H9 (cell line): ENCODE results near the gene SLC7A6. TPM values are rescaled to one million over a fixed set of nuclear protein-coding genes. Genes with fewer than 3 reads are reported as not detected.

Source experiments
- DNase-seq: peaks from one replicate; pipeline ENCODE4 v3.0.0-alpha.2; 2017
- H2AFZ ChIP-seq: one replicate; pipeline ENCODE4 v1.6.1; 2013; ENCODE audit warnings: mild to moderate bottlenecking, low read length, control low read depth, moderate library complexity
- H2AK5ac ChIP-seq: 2 replicates; pipeline ENCODE4 v1.6.1; 2013; ENCODE audit warnings: low read length, control low read depth, mixed read lengths; ENCODE audit not compliant: insufficient read length
- H2BK120ac ChIP-seq: one replicate; pipeline ENCODE4 v1.6.1; 2013; ENCODE audit warnings: low read depth, mild to moderate bottlenecking, low read length, control low read depth, inconsistent platforms; ENCODE audit not compliant: poor library complexity, severe bottlenecking
- H2BK12ac ChIP-seq: 2 replicates; pipeline ENCODE4 v1.6.1; 2013; ENCODE audit warnings: low read length, control low read depth, mixed read lengths, low read depth; ENCODE audit not compliant: insufficient read length
- H2BK15ac ChIP-seq: 2 replicates; pipeline ENCODE4 v1.6.1; 2013; ENCODE audit warnings: low read depth, low read length, control low read depth
- H2BK20ac ChIP-seq: one replicate; pipeline ENCODE4 v1.6.1; 2013; ENCODE audit warnings: low read depth, mild to moderate bottlenecking, low read length, control low read depth, inconsistent platforms; ENCODE audit not compliant: poor library complexity, severe bottlenecking
- H2BK5ac ChIP-seq: 2 replicates; pipeline ENCODE4 v1.6.1; 2013; ENCODE audit warnings: low read length, control low read depth, mixed read lengths; ENCODE audit not compliant: insufficient read length
- H3K14ac ChIP-seq: 2 replicates; pipeline ENCODE4 v1.6.1; 2013; ENCODE audit warnings: low read length, control low read depth; ENCODE audit not compliant: insufficient read depth
- H3K18ac ChIP-seq: 2 replicates; pipeline ENCODE4 v1.6.1; 2013; ENCODE audit warnings: low read depth, mild to moderate bottlenecking, mixed read lengths, low read length, control low read depth; ENCODE audit not compliant: insufficient read length
- H3K23ac ChIP-seq: 2 replicates; pipeline ENCODE4 v1.6.1; 2013; ENCODE audit warnings: low read length, control low read depth, mixed read lengths, low read depth; ENCODE audit not compliant: insufficient read length
- H3K23me2 ChIP-seq: 2 replicates; pipeline ENCODE4 v1.6.1; 2013; ENCODE audit warnings: low read depth, mild to moderate bottlenecking, mixed read lengths, low read length, control low read depth; ENCODE audit not compliant: insufficient read length, poor library complexity, severe bottlenecking
- H3K27ac ChIP-seq: 2 replicates; pipeline ENCODE4 v1.5.1; 2013; ENCODE audit warnings: low read length, control low read depth, mixed read lengths, low read depth; ENCODE audit not compliant: insufficient read length
- H3K27me3 ChIP-seq: 2 replicates; pipeline ENCODE4 v1.6.1; 2013; ENCODE audit warnings: low read length, control low read depth, inconsistent platforms; ENCODE audit not compliant: insufficient read depth
- H3K4ac ChIP-seq: 2 replicates; pipeline ENCODE4 v1.6.1; 2013; ENCODE audit warnings: low read depth, mild to moderate bottlenecking, control low read depth, inconsistent platforms, low read length, moderate library complexity
- H3K4me1 ChIP-seq: 2 replicates; pipeline ENCODE4 v1.6.1; 2013; ENCODE audit warnings: low read length, control low read depth, inconsistent platforms; ENCODE audit not compliant: insufficient read depth
- H3K4me2 ChIP-seq: 2 replicates; pipeline ENCODE4 v1.6.1; 2013; ENCODE audit warnings: low read length, control low read depth, mixed read lengths; ENCODE audit not compliant: insufficient read length, insufficient read depth
- H3K56ac ChIP-seq: 2 replicates; pipeline ENCODE4 v1.6.1; 2013; ENCODE audit warnings: low read depth, mild to moderate bottlenecking, mixed read lengths, low read length, control low read depth; ENCODE audit not compliant: insufficient read length
- H3K79me1 ChIP-seq: 2 replicates; pipeline ENCODE4 v1.6.1; 2013; ENCODE audit warnings: low read depth, mild to moderate bottlenecking, moderate library complexity, low read length, control low read depth, inconsistent platforms; ENCODE audit not compliant: insufficient read depth, poor library complexity, severe bottlenecking
- H3K79me2 ChIP-seq: 2 replicates; pipeline ENCODE4 v1.6.1; 2013; ENCODE audit warnings: low read length, control low read depth, inconsistent platforms; ENCODE audit not compliant: insufficient read depth
- H3K9ac ChIP-seq: 2 replicates; pipeline ENCODE4 v1.6.1; 2013; ENCODE audit warnings: low read length, control low read depth, mixed read lengths; ENCODE audit not compliant: insufficient read length; ENCODE audit errors: extremely low read depth
- H3K9me3 ChIP-seq: one replicate; pipeline ENCODE4 v1.6.1; 2013; ENCODE audit warnings: low read depth, low read length, inconsistent platforms; ENCODE audit not compliant: control insufficient read depth
- H3T11ph ChIP-seq: one replicate; pipeline ENCODE4 v1.6.1; 2013; ENCODE audit warnings: mild to moderate bottlenecking, low read length, control low read depth, inconsistent platforms
- H4K20me1 ChIP-seq: one replicate; pipeline ENCODE4 v1.6.1; 2013; ENCODE audit not compliant: control insufficient read depth, insufficient read length, insufficient read depth
- H4K5ac ChIP-seq: 2 replicates; pipeline ENCODE4 v1.6.1; 2013; ENCODE audit warnings: low read depth, mild to moderate bottlenecking, mixed read lengths, low read length, control low read depth; ENCODE audit not compliant: insufficient read length
- H4K8ac ChIP-seq: replicated peaks from 2 replicates; pipeline ENCODE4 v1.6.1; 2013; ENCODE audit warnings: low read length, control low read depth, mixed read lengths, low read depth; ENCODE audit not compliant: insufficient read length
- H4K91ac ChIP-seq: 2 replicates; pipeline ENCODE4 v1.6.1; 2013; ENCODE audit warnings: low read depth, mild to moderate bottlenecking, moderate library complexity, mixed read lengths, low read length, control low read depth; ENCODE audit not compliant: insufficient read length
- H3K27ac Mint-ChIP-seq, 3 experiments: 2 replicates in 2 of 3; 3 replicates in 1 of 3; pipeline ENCODE4 v1.8.0; 2020 to 2021; ENCODE audit warnings: mixed read lengths in 3 of 3, mild to moderate bottlenecking in 1 of 3, moderate library complexity in 1 of 3
- H3K27me3 Mint-ChIP-seq: 2 replicates; pipeline ENCODE4 v1.8.0; 2021; ENCODE audit warnings: low read depth, mild to moderate bottlenecking, moderate library complexity, mixed read lengths
- H3K36me3 Mint-ChIP-seq, 3 experiments: 2 replicates in 2 of 3; 3 replicates in 1 of 3; pipeline ENCODE4 v1.8.0; 2020 to 2021; ENCODE audit warnings: low read depth in 3 of 3, mixed read lengths in 3 of 3; ENCODE audit not compliant: insufficient read depth in 1 of 3
- H3K4me1 Mint-ChIP-seq, 2 experiments: 2 replicates each; pipeline ENCODE4 v1.8.0; 2020; ENCODE audit warnings: mixed read lengths in 2 of 2
- H3K4me3 Mint-ChIP-seq, 2 experiments: 2 replicates in 1 of 2; 3 replicates in 1 of 2; pipeline ENCODE4 v1.8.0; 2020 to 2021; ENCODE audit warnings: mild to moderate bottlenecking in 2 of 2, mixed read lengths in 2 of 2, moderate library complexity in 1 of 2
- H3K9me3 Mint-ChIP-seq, 2 experiments: 2 replicates in 1 of 2; 3 replicates in 1 of 2; pipeline ENCODE4 v1.8.0; 2020; ENCODE audit warnings: mild to moderate bottlenecking in 2 of 2, mixed read lengths in 2 of 2, moderate library complexity in 1 of 2
- CTCF ChIP-seq: fragments of 200-600 bp; sonication (generic); conservative IDR thresholded peaks from 3 replicates; pipeline ENCODE4 v1.8.0; 2021; ENCODE audit warnings: antibody characterized with exemption, mild to moderate bottlenecking
- WGBS: extraction: QIAGEN DNeasy Blood & Tissue Kit; methylation state at CpG from one replicate; pipeline ENCODE4 v1.1.7; 2013; ENCODE audit warnings: missing lambda C conversion rate, low lambda C conversion rate, mixed read lengths; ENCODE audit not compliant: insufficient read length; ENCODE audit errors: extremely low coverage; 5-methylcytosine and 5-hydroxymethylcytosine counted together
- total RNA-seq: library from RNA; stranded (reverse); gene quantifications from 2 replicates; pipeline ENCODE4 v1.2.1, GENCODE V29; 2021

Gene SLC7A6
- total RNA-seq, 1 experiment from 2014 or later: 21.1 TPM

GRCh38 chr16:68253721-68254120, 10.6 kb upstream of the SLC7A6 start:
- H2BK5ac ChIP-seq: no peak overlapping the region
- H3K9ac ChIP-seq: no peak overlapping the region
- Mint-ChIP-seq H3K4me3 (no peak overlapping the region), H3K27me3 (no peaks in the 10 kb centered on the region), H3K36me3 (peaks cover 1 to 18% (median 7%) of the 10 kb centered on the region in 3 experiments; a peak in 5 of 7 replicates), H3K9me3 (no peaks in the 10 kb centered on the region), H3K4me1 (0 out of 4 replicates have a peak, but pooled peaks cover 0 to 3% of the 10 kb centered on the region in 2 experiments), H3K27ac (0 out of 7 replicates have a peak overlapping the region, but pooled peaks of 1 of the 3 experiments have one; percentile 18)
- H3K4me2 ChIP-seq: no peak overlapping the region
- H3K14ac ChIP-seq: no peak overlapping the region
- WGBS: no CpG with 5 or more reads among the region's 4 CpGs
- H2BK20ac ChIP-seq: no peak overlapping the region
- no peak overlapping the region for H4K91ac ChIP-seq
- no peaks in the 10 kb centered on the region for H3K79me1 ChIP-seq
- no peaks in the 10 kb centered on the region for H4K20me1 ChIP-seq
- H3T11ph ChIP-seq: no peak overlapping the region
- H4K5ac ChIP-seq: no peak overlapping the region
- H3K27me3 ChIP-seq: no peaks in the 10 kb centered on the region
- H2AK5ac ChIP-seq: no peak overlapping the region
- no peaks in the 10 kb centered on the region for H3K4me1 ChIP-seq
- H3K23ac ChIP-seq: no peak overlapping the region
- no peak overlapping the region for H4K8ac ChIP-seq
- H3K79me2 ChIP-seq: no peaks in the 10 kb centered on the region
- no peak overlapping the region for H3K27ac ChIP-seq
- H3K9me3 ChIP-seq: no peaks in the 10 kb centered on the region
- no peak overlapping the region for H3K4ac ChIP-seq
- no peak overlapping the region for H2BK15ac ChIP-seq
- H3K18ac ChIP-seq: no peak overlapping the region
- DNase-seq: no peak
- H2BK12ac ChIP-seq: no peak overlapping the region
- H3K56ac ChIP-seq: no peak overlapping the region
- no peaks in the 10 kb centered on the region for H3K23me2 ChIP-seq
- H2AFZ ChIP-seq: no peak overlapping the region
- TF ChIP-seq CTCF: no peak
- no peak overlapping the region for H2BK120ac ChIP-seq
